Stimulated activated CD8-positive, alpha-beta memory T cell treated with anti-CD3 and anti-CD28 coated beads, Interleukin-15, amount 100 ng/mL, for 4 hours (primary cell): ENCODE results near the gene GGT5.
"Not testable (repeated sequence)": the region's sequence is repeated elsewhere in the genome, so short reads cannot be mapped to it uniquely, and the experiment has no call there.

Experiments used
- DNase-seq, 2 donors: peaks; one replicate each; pipeline ENCODE4 v3.0.0-alpha.2; 2020; ENCODE audit warnings: low read depth in 2 of 2

The GGT5 gene

GRCh38 chr22:24205438-24206195 is 39.3 kb downstream of the GGT5 start:
- no peak for DNase-seq

- DNase-seq: not testable (repeated sequence)
Measured at GRCh38 chr22:24203856-24204255, 41.0 kb downstream of the GGT5 start.

- DNase-seq: no peak
Measured at GRCh38 chr22:24201681-24202614, 42.9 kb downstream of the GGT5 start.

- no peak for DNase-seq
Measured at GRCh38 chr22:24200619-24201212, 44.2 kb downstream of the GGT5 start.

- no peak for DNase-seq
Measured at GRCh38 chr22:24198682-24199052, 46.2 kb downstream of the GGT5 start.

GRCh38 chr22:24191893-24192292 is 53.0 kb downstream of the GGT5 start:
- no peak for DNase-seq

GRCh38 chr22:24191381-24191841 is 53.5 kb downstream of the GGT5 start:
- no peak for DNase-seq

- no peak for DNase-seq
Measured at GRCh38 chr22:24190596-24191208, 54.2 kb downstream of the GGT5 start.

GRCh38 chr22:24190159-24190540 is 54.7 kb downstream of the GGT5 start:
- DNase-seq: no peak

- no peak for DNase-seq
Measured at GRCh38 chr22:24189249-24190158, 55.4 kb downstream of the GGT5 start.

- DNase-seq: no peak
Measured at GRCh38 chr22:24188705-24189248, 56.1 kb downstream of the GGT5 start.

GRCh38 chr22:24187731-24188644 is 56.9 kb downstream of the GGT5 start:
- DNase-seq: no peak

- no peak for DNase-seq
Measured at GRCh38 chr22:24186892-24187670, 57.8 kb downstream of the GGT5 start.

- no peak for DNase-seq
Measured at GRCh38 chr22:24186352-24186740, 58.5 kb downstream of the GGT5 start.

GRCh38 chr22:24185501-24186351 is 59.2 kb downstream of the GGT5 start:
- DNase-seq: no peak

GRCh38 chr22:24185001-24185500 is 59.8 kb downstream of the GGT5 start:
- DNase-seq: no peak

- DNase-seq: no peak
Measured at GRCh38 chr22:24184057-24184798, 60.7 kb downstream of the GGT5 start.
